Type B pancreatic cell (in vitro differentiated cells): ENCODE measurements around the gene CAPZA3. TPM values are rescaled to one million over a fixed set of nuclear protein-coding genes. Genes with fewer than 3 reads are reported as not detected.

Source experiments
- DNase-seq: peaks from one replicate; pipeline ENCODE4 v3.0.0; 2021; ENCODE audit warnings: mixed read lengths; ENCODE audit not compliant: unreplicated experiment; ENCODE audit errors: extremely low spot score
- H3K27ac Mint-ChIP-seq: 2 replicates; pipeline ENCODE4 v1.8.0; 2021; ENCODE audit warnings: mild to moderate bottlenecking, mixed read lengths
- H3K27me3 Mint-ChIP-seq: 2 replicates; pipeline ENCODE4 v1.8.0; 2021; ENCODE audit warnings: mixed read lengths
- H3K36me3 Mint-ChIP-seq: 2 replicates; pipeline ENCODE4 v1.8.0; 2021; ENCODE audit warnings: mixed read lengths
- H3K4me1 Mint-ChIP-seq: one replicate; pipeline ENCODE4 v1.8.0; 2021; ENCODE audit warnings: mixed read lengths; ENCODE audit not compliant: unreplicated experiment
- H3K4me3 Mint-ChIP-seq: 2 replicates; pipeline ENCODE4 v1.8.0; 2021; ENCODE audit warnings: mild to moderate bottlenecking, mixed read lengths
- H3K9me3 Mint-ChIP-seq: 2 replicates; pipeline ENCODE4 v1.8.0; 2021; ENCODE audit warnings: mixed read lengths
- CTCF ChIP-seq: fragments of 200-600 bp; sonication (generic); conservative IDR thresholded peaks from 2 replicates; pipeline ENCODE4 v1.5.0; 2021; ENCODE audit warnings: antibody characterized with exemption, mild to moderate bottlenecking
- total RNA-seq: library from RNA; stranded (reverse); gene quantifications from 2 replicates; pipeline ENCODE4 v1.2.1, GENCODE V29; 2021; ENCODE audit warnings: low replicate concordance

The CAPZA3 gene
- total RNA-seq, 1 donor from 2014 or later = not detected

GRCh38 chr12:18703321-18703720 lies 34.6 kb upstream of the CAPZA3 start:
- no peak overlapping the region for H3K4me3 Mint-ChIP-seq
- H3K36me3 Mint-ChIP-seq = peaks cover 8% of the 10 kb centered on the region
- peaks cover 4% of the 10 kb centered on the region for H3K9me3 Mint-ChIP-seq
- no peaks in the 10 kb centered on the region for H3K4me1 Mint-ChIP-seq
- no peak for DNase-seq
- no peaks in the 10 kb centered on the region for H3K27me3 Mint-ChIP-seq
- TF ChIP-seq CTCF = no peak
- H3K27ac Mint-ChIP-seq = no peak overlapping the region

- Mint-ChIP-seq H3K9me3 (peaks cover 4% of the 10 kb centered on the region), H3K27me3 (no peaks in the 10 kb centered on the region), H3K27ac (no peak overlapping the region), H3K4me1 (no peaks in the 10 kb centered on the region), H3K4me3 (no peak overlapping the region), H3K36me3 (peaks cover 8% of the 10 kb centered on the region)
- no peak for TF ChIP-seq CTCF
- DNase-seq = no peak
These were observed 34.0 kb upstream of the CAPZA3 start for GRCh38 chr12:18703911-18704310.

- H3K9me3 Mint-ChIP-seq = peaks cover 4% of the 10 kb centered on the region
- H3K4me3 Mint-ChIP-seq = no peak overlapping the region
- H3K36me3 Mint-ChIP-seq = peaks cover 8% of the 10 kb centered on the region
- H3K27me3 Mint-ChIP-seq = no peaks in the 10 kb centered on the region
- no peak overlapping the region for H3K27ac Mint-ChIP-seq
- no peak for TF ChIP-seq CTCF
- no peak for DNase-seq
- no peaks in the 10 kb centered on the region for H3K4me1 Mint-ChIP-seq
These were observed 31.1 kb upstream of the CAPZA3 start for GRCh38 chr12:18706798-18707197.

- peaks cover 4% of the 10 kb centered on the region for H3K36me3 Mint-ChIP-seq
- TF ChIP-seq CTCF = no peak
- no peaks in the 10 kb centered on the region for H3K4me1 Mint-ChIP-seq
- H3K27ac Mint-ChIP-seq = no peak overlapping the region
- no peak overlapping the region for H3K4me3 Mint-ChIP-seq
- peaks cover 4% of the 10 kb centered on the region for H3K27me3 Mint-ChIP-seq
- no peak for DNase-seq
- no peaks in the 10 kb centered on the region for H3K9me3 Mint-ChIP-seq
These were observed 21.7 kb upstream of the CAPZA3 start for GRCh38 chr12:18716236-18716635.

- DNase-seq = no peak
- H3K4me3 Mint-ChIP-seq = no peak overlapping the region
- H3K27ac Mint-ChIP-seq = no peak overlapping the region
- peaks cover 4% of the 10 kb centered on the region for H3K36me3 Mint-ChIP-seq
- no peaks in the 10 kb centered on the region for H3K9me3 Mint-ChIP-seq
- H3K4me1 Mint-ChIP-seq = no peaks in the 10 kb centered on the region
- TF ChIP-seq CTCF = no peak
- H3K27me3 Mint-ChIP-seq = peaks cover 4% of the 10 kb centered on the region
These were observed 19.5 kb upstream of the CAPZA3 start for GRCh38 chr12:18718462-18718861.

- Mint-ChIP-seq H3K9me3 (peaks cover 7% of the 10 kb centered on the region), H3K27ac (no peak overlapping the region), H3K27me3 (no peaks in the 10 kb centered on the region), H3K36me3 (peaks cover 4% of the 10 kb centered on the region), H3K4me1 (no peaks in the 10 kb centered on the region), H3K4me3 (no peak overlapping the region)
- TF ChIP-seq CTCF = no peak
- no peak for DNase-seq
These were observed 17.9 kb upstream of the CAPZA3 start for GRCh38 chr12:18719922-18720510.
